KMS-11 (cell line): ENCODE results near the gene DISP1.

Experiments
- H2AFZ ChIP-seq: fragments of 200-600 bp; sonication (generic); 2 replicates; pipeline ENCODE4 v1.6.1; 2016; ENCODE audit warnings: antibody characterized with exemption, mixed run types, low read depth
- H3K27ac ChIP-seq: fragments of 200-600 bp; sonication (generic); 2 replicates; pipeline ENCODE4 v1.6.1; 2016; ENCODE audit warnings: mild to moderate bottlenecking, mixed run types
- H3K27me3 ChIP-seq: fragments of 200-600 bp; sonication (generic); 2 replicates; pipeline ENCODE4 v1.6.1; 2017; ENCODE audit warnings: mild to moderate bottlenecking, low read depth, mixed run types, moderate library complexity; ENCODE audit not compliant: insufficient read depth
- H3K36me3 ChIP-seq: fragments of 200-600 bp; sonication (generic); 2 replicates; pipeline ENCODE4 v1.6.1; 2017; ENCODE audit warnings: mild to moderate bottlenecking, mixed run types; ENCODE audit not compliant: insufficient read depth
- H3K4me1 ChIP-seq: fragments of 200-600 bp; sonication (generic); 2 replicates; pipeline ENCODE4 v1.6.1; 2016; ENCODE audit warnings: mild to moderate bottlenecking, low read depth, mixed run types; ENCODE audit not compliant: poor library complexity, severe bottlenecking
- H3K4me2 ChIP-seq: fragments of 200-600 bp; sonication (generic); 2 replicates; pipeline ENCODE4 v1.7.0; 2016; ENCODE audit warnings: mild to moderate bottlenecking, mixed run types
- H3K4me3 ChIP-seq: fragments of 200-600 bp; sonication (generic); IDR thresholded peaks from 2 replicates; pipeline ENCODE4 v1.6.1; 2017; ENCODE audit warnings: low read depth, low read length, mixed read lengths; ENCODE audit not compliant: insufficient read depth
- H3K79me2 ChIP-seq: fragments of 200-600 bp; sonication (generic); 2 replicates; pipeline ENCODE4 v1.6.1; 2016; ENCODE audit warnings: low read depth, mixed run types; ENCODE audit not compliant: insufficient read depth
- H3K9ac ChIP-seq: fragments of 200-600 bp; sonication (generic); 2 replicates; pipeline ENCODE4 v1.6.1; 2016; ENCODE audit warnings: mild to moderate bottlenecking, mixed run types
- H4K20me1 ChIP-seq: fragments of 200-600 bp; sonication (generic); 2 replicates; pipeline ENCODE4 v1.6.1; 2016; ENCODE audit warnings: mild to moderate bottlenecking, mixed run types; ENCODE audit not compliant: insufficient read depth
- TF ChIP-seq, protein P1 (sequence below): fragments of 200-600 bp; sonication (generic); conservative IDR thresholded peaks from 2 replicates; pipeline ENCODE4 v1.6.1; 2017; ENCODE audit warnings: low read depth, mild to moderate bottlenecking, antibody characterized with exemption, low read length, moderate library complexity, mixed read lengths

DISP1 gene

DNA sequence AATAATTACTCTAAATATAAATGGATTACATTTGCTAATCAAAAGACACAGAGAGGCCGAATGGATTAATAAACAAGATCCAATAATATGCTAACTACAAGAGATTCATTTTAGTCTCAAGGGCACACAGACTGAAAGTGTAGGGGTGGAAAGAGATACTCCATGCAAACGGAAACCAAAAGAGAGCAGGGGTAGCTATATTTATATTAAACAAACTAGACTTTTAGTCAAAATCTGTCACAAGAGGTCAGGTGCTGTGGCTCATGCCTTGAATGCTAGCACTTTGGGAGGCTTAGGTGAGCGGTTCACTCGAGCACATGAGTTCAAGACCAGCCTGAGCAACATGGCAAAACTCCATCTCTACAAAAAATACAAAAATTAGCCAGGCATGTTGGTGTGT is 33.6 kb upstream of the DISP1 start:
- Histone ChIP-seq H3K4me2 (no peak overlapping the region), H3K36me3 (no peaks in the 10 kb centered on the region), H4K20me1 (no peaks in the 10 kb centered on the region), H3K27me3 (no peaks in the 10 kb centered on the region), H3K4me3 (no peak overlapping the region), H3K9ac (no peak overlapping the region), H3K27ac (no peak overlapping the region), H3K79me2 (no peaks in the 10 kb centered on the region), H2AFZ (no peak overlapping the region), H3K4me1 (no peaks in the 10 kb centered on the region)
- TF ChIP-seq, protein P1, sequence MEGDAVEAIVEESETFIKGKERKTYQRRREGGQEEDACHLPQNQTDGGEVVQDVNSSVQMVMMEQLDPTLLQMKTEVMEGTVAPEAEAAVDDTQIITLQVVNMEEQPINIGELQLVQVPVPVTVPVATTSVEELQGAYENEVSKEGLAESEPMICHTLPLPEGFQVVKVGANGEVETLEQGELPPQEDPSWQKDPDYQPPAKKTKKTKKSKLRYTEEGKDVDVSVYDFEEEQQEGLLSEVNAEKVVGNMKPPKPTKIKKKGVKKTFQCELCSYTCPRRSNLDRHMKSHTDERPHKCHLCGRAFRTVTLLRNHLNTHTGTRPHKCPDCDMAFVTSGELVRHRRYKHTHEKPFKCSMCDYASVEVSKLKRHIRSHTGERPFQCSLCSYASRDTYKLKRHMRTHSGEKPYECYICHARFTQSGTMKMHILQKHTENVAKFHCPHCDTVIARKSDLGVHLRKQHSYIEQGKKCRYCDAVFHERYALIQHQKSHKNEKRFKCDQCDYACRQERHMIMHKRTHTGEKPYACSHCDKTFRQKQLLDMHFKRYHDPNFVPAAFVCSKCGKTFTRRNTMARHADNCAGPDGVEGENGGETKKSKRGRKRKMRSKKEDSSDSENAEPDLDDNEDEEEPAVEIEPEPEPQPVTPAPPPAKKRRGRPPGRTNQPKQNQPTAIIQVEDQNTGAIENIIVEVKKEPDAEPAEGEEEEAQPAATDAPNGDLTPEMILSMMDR: no peak

DNA sequence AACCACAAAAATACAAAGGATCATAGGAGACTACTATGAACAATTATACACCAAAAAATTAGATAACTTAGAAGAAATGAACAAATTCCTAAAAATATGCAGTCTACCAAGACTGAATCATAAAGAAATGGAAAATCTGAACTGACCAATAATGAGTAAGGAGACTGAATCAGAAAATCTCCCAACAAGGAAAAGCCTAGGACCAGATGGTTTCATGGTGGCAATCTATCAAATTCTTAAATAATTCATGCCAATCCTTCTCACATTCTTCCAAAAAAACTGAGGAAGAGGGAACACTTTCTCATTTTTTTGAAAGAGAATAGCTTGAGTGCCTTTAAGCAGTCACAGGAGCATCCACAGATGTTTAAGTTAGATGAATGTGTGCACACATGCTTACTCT is 31.8 kb upstream of the DISP1 start:
- Histone ChIP-seq H2AFZ (no peak overlapping the region), H3K4me1 (no peaks in the 10 kb centered on the region), H3K4me2 (no peak overlapping the region), H3K27ac (no peak overlapping the region), H3K4me3 (no peak overlapping the region), H3K36me3 (no peaks in the 10 kb centered on the region), H3K9ac (no peak overlapping the region), H3K79me2 (no peaks in the 10 kb centered on the region), H3K27me3 (no peaks in the 10 kb centered on the region), H4K20me1 (no peaks in the 10 kb centered on the region)
- TF ChIP-seq, protein P1: no peak

DNA sequence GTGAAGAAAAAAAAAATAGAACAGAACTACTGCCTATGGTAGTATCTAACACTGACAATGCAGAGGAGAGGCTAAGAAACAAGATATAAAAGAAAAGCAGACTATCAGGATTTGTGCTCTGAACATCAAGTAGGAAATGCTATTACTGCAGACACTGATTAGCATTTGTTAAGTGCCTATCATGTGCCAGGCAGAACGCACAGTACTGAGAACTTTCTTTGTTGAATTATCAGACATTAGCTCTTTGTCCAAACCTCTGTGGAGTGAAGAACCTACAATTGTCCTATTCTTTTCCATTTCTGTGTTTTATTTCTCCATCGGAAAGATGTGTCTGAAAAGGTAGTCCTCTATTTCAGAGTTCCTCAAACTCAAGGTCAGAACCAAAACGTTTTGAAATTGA is 30.5 kb upstream of the DISP1 start:
- Histone ChIP-seq H3K4me3 (no peak overlapping the region), H2AFZ (no peak overlapping the region), H3K27ac (no peak overlapping the region), H3K27me3 (no peaks in the 10 kb centered on the region), H3K9ac (no peak overlapping the region), H3K4me1 (no peaks in the 10 kb centered on the region), H3K4me2 (no peak overlapping the region), H3K79me2 (no peaks in the 10 kb centered on the region), H4K20me1 (no peaks in the 10 kb centered on the region), H3K36me3 (no peaks in the 10 kb centered on the region)
- TF ChIP-seq, protein P1: no peak

GRCh38 chr1:222784916-222785315 is 29.9 kb upstream of the DISP1 start:
- no peak overlapping the region for H3K9ac ChIP-seq
- H3K27me3 ChIP-seq: no peaks in the 10 kb centered on the region
- H3K4me1 ChIP-seq: no peaks in the 10 kb centered on the region
- H3K79me2 ChIP-seq: no peaks in the 10 kb centered on the region
- H2AFZ ChIP-seq: no peak overlapping the region
- H3K4me3 ChIP-seq: no peak overlapping the region
- no peak overlapping the region for H3K4me2 ChIP-seq
- TF ChIP-seq, protein P1: no peak
- H3K36me3 ChIP-seq: no peaks in the 10 kb centered on the region
- no peak overlapping the region for H3K27ac ChIP-seq
- H4K20me1 ChIP-seq: no peaks in the 10 kb centered on the region
